IPS DF 6.9 (cell line): Measurements from ENCODE around the gene OSBP2.

Experiments used
- DNase-seq: peaks from one replicate; pipeline ENCODE4 v3.0.0-alpha.2; 2013; ENCODE audit warnings: low read depth, low spot score
- H3K27ac ChIP-seq: one replicate; pipeline ENCODE4 v1.5.1; 2013; ENCODE audit warnings: low read length, control low read depth
- H3K27me3 ChIP-seq: 2 replicates; pipeline ENCODE4 v1.6.1; 2013; ENCODE audit warnings: mild to moderate bottlenecking, low read length; ENCODE audit not compliant: control insufficient read depth, insufficient read depth
- H3K36me3 ChIP-seq: 2 replicates; pipeline ENCODE4 v1.6.1; 2013; ENCODE audit warnings: low read length; ENCODE audit not compliant: control insufficient read depth, insufficient read depth
- H3K4me1 ChIP-seq: 2 replicates; pipeline ENCODE4 v1.6.1; 2013; ENCODE audit warnings: low read length; ENCODE audit not compliant: control insufficient read depth, insufficient read depth
- H3K4me3 ChIP-seq: 2 replicates; pipeline ENCODE4 v1.5.1; 2013; ENCODE audit warnings: mild to moderate bottlenecking, low read length
- H3K9me3 ChIP-seq: 2 replicates; pipeline ENCODE4 v1.6.1; 2013; ENCODE audit warnings: low read length, inconsistent platforms; ENCODE audit not compliant: control insufficient read depth, insufficient read depth
- WGBS: extraction: QIAGEN DNeasy Blood & Tissue Kit; methylation state at CpG from one replicate; pipeline ENCODE4 v1.1.7; 2013; ENCODE audit warnings: mixed read lengths, missing lambda C conversion rate; ENCODE audit not compliant: insufficient read length, insufficient coverage; 5-methylcytosine and 5-hydroxymethylcytosine counted together

Gene OSBP2

GRCh38 chr22:30884211-30885000 lies 189.7 kb downstream of the OSBP2 start:
- Histone ChIP-seq H3K27me3 (no peaks in the 10 kb centered on the region), H3K4me3 (no peak overlapping the region), H3K9me3 (no peaks in the 10 kb centered on the region), H3K4me1 (no peaks in the 10 kb centered on the region), H3K27ac (no peak overlapping the region), H3K36me3 (no peaks in the 10 kb centered on the region)
- DNase-seq = no peak
- WGBS = no CpG with 5 or more reads among the region's 18 CpGs

- DNase-seq = no peak
- no peak overlapping the region for H3K4me3 ChIP-seq
- H3K27ac ChIP-seq = no peak overlapping the region
- no peaks in the 10 kb centered on the region for H3K4me1 ChIP-seq
- WGBS = no CpG with 5 or more reads among the region's 5 CpGs
- H3K9me3 ChIP-seq = no peaks in the 10 kb centered on the region
- no peaks in the 10 kb centered on the region for H3K36me3 ChIP-seq
- H3K27me3 ChIP-seq = no peaks in the 10 kb centered on the region
These were observed 190.3 kb downstream of the OSBP2 start for GRCh38 chr22:30885001-30885366.

GRCh38 chr22:30885591-30885990 lies 190.9 kb downstream of the OSBP2 start:
- no peaks in the 10 kb centered on the region for H3K4me1 ChIP-seq
- no peaks in the 10 kb centered on the region for H3K36me3 ChIP-seq
- no CpG with 5 or more reads among the region's 9 CpGs for WGBS
- H3K9me3 ChIP-seq = no peaks in the 10 kb centered on the region
- DNase-seq = no peak
- no peak overlapping the region for H3K4me3 ChIP-seq
- no peak overlapping the region for H3K27ac ChIP-seq
- no peaks in the 10 kb centered on the region for H3K27me3 ChIP-seq

- no CpG with 5 or more reads among the region's 11 CpGs for whole genome bisulfite sequencing
- no peak overlapping the region for H3K4me3 ChIP-seq
- H3K4me1 ChIP-seq = no peaks in the 10 kb centered on the region
- no peaks in the 10 kb centered on the region for H3K36me3 ChIP-seq
- no peaks in the 10 kb centered on the region for H3K27me3 ChIP-seq
- H3K9me3 ChIP-seq = no peaks in the 10 kb centered on the region
- H3K27ac ChIP-seq = no peak overlapping the region
- DNase-seq = no peak
These were observed 192.8 kb downstream of the OSBP2 start for GRCh38 chr22:30887453-30887852.

GRCh38 chr22:30887861-30888260 lies 193.2 kb downstream of the OSBP2 start:
- no CpG with 5 or more reads among the region's 5 CpGs for WGBS
- no peaks in the 10 kb centered on the region for H3K36me3 ChIP-seq
- no peak overlapping the region for H3K27ac ChIP-seq
- H3K4me1 ChIP-seq = no peaks in the 10 kb centered on the region
- DNase-seq = no peak
- H3K27me3 ChIP-seq = no peaks in the 10 kb centered on the region
- H3K4me3 ChIP-seq = no peak overlapping the region
- H3K9me3 ChIP-seq = no peaks in the 10 kb centered on the region

- Histone ChIP-seq H3K36me3 (0 out of 2 replicates have a peak, but pooled peaks cover 3% of the 10 kb centered on the region), H3K27ac (no peak overlapping the region), H3K9me3 (no peaks in the 10 kb centered on the region), H3K4me3 (no peak overlapping the region), H3K4me1 (no peaks in the 10 kb centered on the region), H3K27me3 (no peaks in the 10 kb centered on the region)
- WGBS = no CpG with 5 or more reads among the region's 17 CpGs
- no peak for DNase-seq
These were observed 194.8 kb downstream of the OSBP2 start for GRCh38 chr22:30889268-30889995.

- Histone ChIP-seq H3K4me3 (no peak overlapping the region), H3K4me1 (no peaks in the 10 kb centered on the region), H3K36me3 (0 out of 2 replicates have a peak, but pooled peaks cover 3% of the 10 kb centered on the region), H3K9me3 (no peaks in the 10 kb centered on the region), H3K27ac (no peak overlapping the region), H3K27me3 (no peaks in the 10 kb centered on the region)
- no CpG with 5 or more reads among the region's 9 CpGs for WGBS
- no peak for DNase-seq
These were observed 195.4 kb downstream of the OSBP2 start for GRCh38 chr22:30889996-30890480.

GRCh38 chr22:30890686-30891442 lies 196.2 kb downstream of the OSBP2 start:
- H3K9me3 ChIP-seq = no peaks in the 10 kb centered on the region
- no peaks in the 10 kb centered on the region for H3K27me3 ChIP-seq
- DNase-seq = peak; percentile 43
- no CpG with 5 or more reads among the region's 17 CpGs for WGBS
- H3K27ac ChIP-seq = no peak overlapping the region
- H3K36me3 ChIP-seq = 0 out of 2 replicates have a peak, but pooled peaks cover 3% of the 10 kb centered on the region
- H3K4me1 ChIP-seq = no peaks in the 10 kb centered on the region
- H3K4me3 ChIP-seq = no peak overlapping the region

GRCh38 chr22:30891443-30891755 lies 196.7 kb downstream of the OSBP2 start:
- H3K27me3 ChIP-seq = no peaks in the 10 kb centered on the region
- no peak for DNase-seq
- no peak overlapping the region for H3K4me3 ChIP-seq
- H3K9me3 ChIP-seq = no peaks in the 10 kb centered on the region
- H3K4me1 ChIP-seq = no peaks in the 10 kb centered on the region
- no peak overlapping the region for H3K27ac ChIP-seq
- WGBS = no CpG with 5 or more reads among the region's 8 CpGs
- 0 out of 2 replicates have a peak, but pooled peaks cover 3% of the 10 kb centered on the region for H3K36me3 ChIP-seq

- no CpG with 5 or more reads among the region's 6 CpGs for WGBS
These were observed 197.1 kb downstream of the OSBP2 start for GRCh38 chr22:30891781-30892180.

More at GRCh38 chr22:30891781-30892180, 197.1 kb downstream of the OSBP2 start:
- H3K27ac ChIP-seq = no peak overlapping the region
- no peaks in the 10 kb centered on the region for H3K9me3 ChIP-seq
- H3K27me3 ChIP-seq = no peaks in the 10 kb centered on the region
- no peaks in the 10 kb centered on the region for H3K4me1 ChIP-seq
- no peak for DNase-seq
- H3K36me3 ChIP-seq = 0 out of 2 replicates have a peak, but pooled peaks cover 3% of the 10 kb centered on the region
- H3K4me3 ChIP-seq = no peak overlapping the region
